ENCODE measurements around the gene MYO16.

The MYO16 gene

GRCh38 chr13:108812661-108813060 lies 183.2 kb downstream of the MYO16 start:
- TF ChIP-seq CTCF (conservative IDR thresholded peaks at IDR 0.05; ENCODE audit: low read depth, low read length), result no peak

DNA sequence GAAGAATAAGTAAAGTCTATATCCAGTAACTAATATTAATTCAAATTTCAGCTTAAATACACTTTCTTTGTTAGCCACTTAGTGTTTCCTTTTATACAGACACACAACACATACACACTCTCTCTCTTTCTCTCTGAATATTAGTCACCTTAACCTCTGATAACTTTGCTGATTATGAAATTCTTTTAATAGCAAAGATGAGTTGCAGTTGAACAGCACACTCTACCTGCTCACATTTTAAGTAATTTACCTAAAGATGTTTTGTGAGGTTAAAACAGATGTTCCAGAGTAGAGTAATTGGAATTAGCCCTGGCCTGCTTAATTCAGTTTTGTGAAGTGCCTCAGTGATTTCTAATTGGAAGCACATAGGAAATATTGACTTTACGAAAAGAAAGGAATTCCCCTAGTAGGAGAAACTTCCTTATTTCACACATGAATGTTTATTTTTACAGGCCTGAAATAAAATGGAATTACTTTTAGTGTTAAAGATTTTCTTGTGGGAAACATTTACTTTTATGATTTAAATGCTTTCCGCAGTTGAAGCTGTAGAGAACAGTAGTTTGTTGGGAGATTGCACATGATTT lies 184.3 kb downstream of the MYO16 start:
- no peak for TF ChIP-seq CTCF (conservative IDR thresholded peaks at IDR 0.05; ENCODE audit: low read depth, low read length)
- DNase-seq (ENCODE audit: low read depth), result no peak
- no peak overlapping the region for H3K4me3 ChIP-seq (ENCODE audit: low read length)

More at GRCh38 chr13:108812661-108813060, 183.2 kb downstream of the MYO16 start:
- DNase-seq (ENCODE audit: low read depth), result no peak
- H3K4me3 ChIP-seq (ENCODE audit: low read length), result no peak overlapping the region

- no peak overlapping the region for H3K4me3 ChIP-seq (ENCODE audit: low read length)
- no peak for TF ChIP-seq CTCF (conservative IDR thresholded peaks at IDR 0.05; ENCODE audit: low read depth, low read length)
- DNase-seq (ENCODE audit: low read depth), result peak; percentile 10
Measured at GRCh38 chr13:108816375-108816774, 187.0 kb downstream of the MYO16 start.

- H3K4me3 ChIP-seq (ENCODE audit: low read length), result no peak overlapping the region
- no peak for DNase-seq (ENCODE audit: low read depth)
- no peak for TF ChIP-seq CTCF (conservative IDR thresholded peaks at IDR 0.05; ENCODE audit: low read depth, low read length)
Measured at GRCh38 chr13:108827646-108828045, 198.2 kb downstream of the MYO16 start.

GRCh38 chr13:108828086-108828815 lies 198.8 kb downstream of the MYO16 start:
- H3K4me3 ChIP-seq (ENCODE audit: low read length), result no peak overlapping the region
- no peak for TF ChIP-seq CTCF (conservative IDR thresholded peaks at IDR 0.05; ENCODE audit: low read depth, low read length)
- DNase-seq (ENCODE audit: low read depth), result no peak

GRCh38 chr13:108830916-108831315 lies 201.5 kb downstream of the MYO16 start:
- no peak for DNase-seq (ENCODE audit: low read depth)
- TF ChIP-seq CTCF (conservative IDR thresholded peaks at IDR 0.05; ENCODE audit: low read depth, low read length), result no peak
- H3K4me3 ChIP-seq (ENCODE audit: low read length), result no peak overlapping the region

DNA sequence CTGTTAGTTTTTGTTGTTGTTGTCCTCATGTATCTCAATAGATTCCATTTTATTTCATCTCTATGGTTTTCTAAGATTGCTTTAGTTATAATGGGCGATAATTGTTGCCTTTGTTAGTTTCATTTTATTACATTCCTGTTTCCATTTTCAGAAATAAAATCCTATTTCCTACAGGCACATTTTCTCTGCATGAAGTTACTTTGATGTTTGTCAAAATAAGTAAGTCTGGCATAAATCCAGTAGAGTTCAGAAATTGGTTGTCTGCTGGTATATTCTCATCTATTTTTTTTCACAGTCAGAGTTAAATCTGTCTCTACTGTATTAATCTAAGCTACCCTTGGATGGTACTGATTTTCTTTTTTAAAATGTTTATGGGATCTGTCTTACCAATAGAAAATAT lies 204.1 kb downstream of the MYO16 start:
- DNase-seq (ENCODE audit: low read depth), result no peak
- H3K4me3 ChIP-seq (ENCODE audit: low read length), result no peak overlapping the region
- TF ChIP-seq CTCF (conservative IDR thresholded peaks at IDR 0.05; ENCODE audit: low read depth, low read length), result no peak
